Panc1 (cell line): ENCODE results near the gene OR51D1. TPM values are rescaled to one million over a fixed set of nuclear protein-coding genes. Genes with fewer than 3 reads are reported as not detected.

Source experiments
- ATAC-seq: fragments of 200-7000 bp; cut with Tn5 transposase; 2 replicates; pipeline ENCODE4 v1.9.1; 2020; ENCODE audit warnings: mild to moderate bottlenecking, moderate library complexity
- BruUV-seq: library from RNA; stranded (reverse); fragments of 400-500 nt; replicated peaks from 2 replicates; lab custom pipeline; 2021; lab: Mats Ljungman, UMichigan
- CTCF ChIA-PET: fragments of 300-600 bp; sonication (Branson Sonifier 250); formaldehyde crosslinking; loops from one replicate; lab custom pipeline; 2022; ENCODE audit warnings: antibody characterized with exemption; lab: Charles Lee
- POLR2A ChIA-PET: fragments of 300-600 bp; sonication (Branson Sonifier 250); formaldehyde crosslinking; loops from one replicate; lab custom pipeline; 2022; ENCODE audit warnings: antibody characterized with exemption; lab: Charles Lee
- DNase-seq: peaks from one replicate; pipeline ENCODE4 v3.0.0-alpha.2; 2010; ENCODE audit warnings: low read depth, low spot score
- H3K27ac ChIP-seq: 2 replicates; pipeline ENCODE4 v1.5.1; 2011; ENCODE audit warnings: mild to moderate bottlenecking, low read length, inconsistent platforms
- H3K27me3 ChIP-seq: fragments of 200-500 bp; sonication (Bioruptor generic); 2 replicates; pipeline ENCODE4 v1.6.0; 2014; ENCODE audit warnings: low read length, inconsistent platforms; ENCODE audit not compliant: control insufficient read depth, insufficient read depth
- H3K36me3 ChIP-seq: fragments of 200-500 bp; sonication (Bioruptor generic); 2 replicates; pipeline ENCODE4 v1.5.1; 2014; ENCODE audit warnings: inconsistent platforms, mild to moderate bottlenecking, low read length, moderate library complexity; ENCODE audit not compliant: control insufficient read depth, insufficient read depth
- H3K4me1 ChIP-seq: 2 replicates; pipeline ENCODE4 v1.5.1; 2011; ENCODE audit warnings: inconsistent platforms, mild to moderate bottlenecking, low read length, moderate library complexity; ENCODE audit not compliant: control insufficient read depth, insufficient read depth
- H3K4me3 ChIP-seq, 2 experiments: 2 replicates each; pipeline ENCODE4 v1.5.1; 2011 to 2012; ENCODE audit warnings: low read depth in 2 of 2, low read length in 2 of 2, mild to moderate bottlenecking in 2 of 2, inconsistent platforms in 1 of 2, moderate library complexity in 1 of 2
- H3K9me3 ChIP-seq: fragments of 200-500 bp; sonication (Bioruptor generic); 2 replicates; pipeline ENCODE4 v1.5.1; 2014; ENCODE audit warnings: low read depth, mild to moderate bottlenecking, inconsistent platforms, low read length, moderate library complexity; ENCODE audit not compliant: control insufficient read depth, insufficient read depth
- POLR2AphosphoS5 ChIP-seq: IDR thresholded peaks from 2 replicates; pipeline ENCODE4 v1.6.1; 2012; ENCODE audit warnings: mild to moderate bottlenecking, low read depth, low read length, moderate library complexity
- REST ChIP-seq, 2 experiments: IDR thresholded peaks; 2 replicates each; pipeline ENCODE4 v1.6.1; 2011 to 2012; ENCODE audit warnings: low read depth in 2 of 2, control low read depth in 1 of 2, low read length in 1 of 2, mild to moderate bottlenecking in 1 of 2, moderate library complexity in 1 of 2; ENCODE audit not compliant: insufficient read depth in 1 of 2
- SIN3A ChIP-seq: IDR thresholded peaks from 2 replicates; pipeline ENCODE4 v1.6.1; 2012; ENCODE audit warnings: low read depth, mild to moderate bottlenecking, low read length, moderate library complexity, borderline replicate concordance; ENCODE audit not compliant: insufficient read depth
- TCF7L2 ChIP-seq: IDR thresholded peaks from 2 replicates; pipeline ENCODE4 v1.6.1; 2011; ENCODE audit warnings: mild to moderate bottlenecking, low read depth, low read length, inconsistent platforms
- in situ Hi-C: cut with HindIII; loops from 2 replicates; pipeline ENCODE4 v1.10.0; 2016; ENCODE audit warnings: low sequenced_read_pairs, low pct_unique_long_range_greater_than_20kb
- intact Hi-C: fragments of 100-400 bp; cut with micrococcal nuclease; formaldehyde crosslinking; loops from one replicate; pipeline ENCODE4 v1.10.0; 2022; ENCODE audit not compliant: unreplicated experiment
- total RNA-seq: library from RNA; stranded (reverse); gene quantifications from one replicate; pipeline ENCODE4 v1.2.1, GENCODE V29; 2021; ENCODE audit not compliant: unreplicated experiment
- TF ChIP-seq, protein P1 (sequence below): fragments of 450-650 bp; IDR thresholded peaks from 2 replicates; pipeline ENCODE4 v1.5.1; 2017; ENCODE audit warnings: mild to moderate bottlenecking

The OR51D1 gene
- total RNA-seq, 1 experiment from 2014 or later, result not detected

GRCh38 chr11:4642043-4642442 is 4.8 kb downstream of the OR51D1 start:
- intact Hi-C loops (no loop called here), in situ Hi-C loops (no loop called here)
- Histone ChIP-seq H3K9me3 (no peaks in the 10 kb centered on the region), H3K4me1 (no peaks in the 10 kb centered on the region), H3K27ac (no peak overlapping the region), H3K36me3 (no peaks in the 10 kb centered on the region), H3K4me3 (no peak overlapping the region), H3K27me3 (peaks cover 9% of the 10 kb centered on the region)
- no peak for DNase-seq
- no peak for ATAC-seq
- ChIA-PET CTCF (no interaction called here), POLR2A (no interaction called here)
- BruUV-seq, result no TSS peak
- no peak for TF ChIP-seq POLR2AphosphoS5
- no peak for TF ChIP-seq SIN3A
- TF ChIP-seq, protein P1, sequence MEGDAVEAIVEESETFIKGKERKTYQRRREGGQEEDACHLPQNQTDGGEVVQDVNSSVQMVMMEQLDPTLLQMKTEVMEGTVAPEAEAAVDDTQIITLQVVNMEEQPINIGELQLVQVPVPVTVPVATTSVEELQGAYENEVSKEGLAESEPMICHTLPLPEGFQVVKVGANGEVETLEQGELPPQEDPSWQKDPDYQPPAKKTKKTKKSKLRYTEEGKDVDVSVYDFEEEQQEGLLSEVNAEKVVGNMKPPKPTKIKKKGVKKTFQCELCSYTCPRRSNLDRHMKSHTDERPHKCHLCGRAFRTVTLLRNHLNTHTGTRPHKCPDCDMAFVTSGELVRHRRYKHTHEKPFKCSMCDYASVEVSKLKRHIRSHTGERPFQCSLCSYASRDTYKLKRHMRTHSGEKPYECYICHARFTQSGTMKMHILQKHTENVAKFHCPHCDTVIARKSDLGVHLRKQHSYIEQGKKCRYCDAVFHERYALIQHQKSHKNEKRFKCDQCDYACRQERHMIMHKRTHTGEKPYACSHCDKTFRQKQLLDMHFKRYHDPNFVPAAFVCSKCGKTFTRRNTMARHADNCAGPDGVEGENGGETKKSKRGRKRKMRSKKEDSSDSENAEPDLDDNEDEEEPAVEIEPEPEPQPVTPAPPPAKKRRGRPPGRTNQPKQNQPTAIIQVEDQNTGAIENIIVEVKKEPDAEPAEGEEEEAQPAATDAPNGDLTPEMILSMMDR, result no peak
- TF ChIP-seq TCF7L2, result no peak
- no peak for TF ChIP-seq REST (IDR thresholded peaks at IDR 0.05; ENCODE audit: insufficient read depth in 1 of 2, low read depth in 2 of 2, low read length in 1 of 2)

GRCh38 chr11:4643076-4643475 is 5.8 kb downstream of the OR51D1 start:
- Histone ChIP-seq H3K27me3 (peaks cover 9% of the 10 kb centered on the region), H3K4me3 (no peak overlapping the region), H3K36me3 (no peaks in the 10 kb centered on the region), H3K4me1 (no peaks in the 10 kb centered on the region), H3K27ac (no peak overlapping the region), H3K9me3 (no peaks in the 10 kb centered on the region)
- TF ChIP-seq, protein P1, result no peak
- TF ChIP-seq POLR2AphosphoS5, result no peak
- no peak for TF ChIP-seq TCF7L2
- no peak for TF ChIP-seq REST (IDR thresholded peaks at IDR 0.05; ENCODE audit: insufficient read depth in 1 of 2, low read depth in 2 of 2, low read length in 1 of 2)
- TF ChIP-seq SIN3A, result no peak
- in situ Hi-C loops (no loop called here), intact Hi-C loops (no loop called here)
- ChIA-PET CTCF (no interaction called here), POLR2A (no interaction called here)
- BruUV-seq, result no TSS peak
- ATAC-seq (no peak), DNase-seq (no peak)
